ENCODE results near the gene ADCY1. TPM values are rescaled to one million over a fixed set of nuclear protein-coding genes. Genes with fewer than 3 reads are reported as not detected.

The ADCY1 gene
- total and polyA plus RNA-seq, 2 donors (not counting 1 experiment from before 2014, with no cell fraction given), result 0.23 to 2.5 TPM

DNA sequence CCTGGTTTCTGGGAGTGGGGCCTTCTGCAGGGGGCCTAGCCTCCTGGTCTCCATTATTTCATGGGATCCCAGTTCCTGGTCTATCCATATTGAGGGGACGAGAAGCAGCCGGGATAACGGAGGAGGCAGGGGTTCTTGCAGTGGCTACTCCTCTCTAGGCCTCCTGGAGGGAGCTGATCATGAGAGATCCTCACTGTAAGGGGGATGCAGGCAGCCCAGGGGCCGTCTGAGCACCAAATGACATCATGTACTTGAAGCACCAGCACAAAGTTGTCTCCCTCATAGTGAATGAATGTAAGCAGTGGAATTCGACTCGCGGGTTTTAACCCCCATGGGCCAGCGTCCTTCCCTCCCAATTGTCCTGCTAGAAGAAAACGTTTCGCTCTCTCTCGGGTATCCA, 964 bp upstream of the ADCY1 start:
- Histone ChIP-seq H3K4me3 (replicated peaks in 1 of 4; ENCODE audit: control extremely low read depth in 1 of 4, insufficient read depth in 1 of 4, low read depth in 3 of 4, low read length in 4 of 4) (no peak overlapping the region), H2AFZ (ENCODE audit: low read length) (no peak overlapping the region), H3K79me2 (ENCODE audit: control insufficient read depth, insufficient read depth, low read length) (no peaks in the 10 kb centered on the region), H3K27ac (ENCODE audit: insufficient read depth, low read length) (no peak overlapping the region), H4K20me1 (ENCODE audit: control insufficient read depth, extremely low read depth, insufficient read depth, low read length) (no peaks in the 10 kb centered on the region), H3K9me3 (ENCODE audit: control insufficient read depth, insufficient read depth, low read depth, low read length) (no peaks in the 10 kb centered on the region), H3K27me3 (ENCODE audit: control insufficient read depth, insufficient read depth, low read length) (peaks cover 34% of the 10 kb centered on the region), H3K36me3 (ENCODE audit: control insufficient read depth, insufficient read depth, low read length) (no peaks in the 10 kb centered on the region), H3K9ac (ENCODE audit: insufficient read depth, low read length) (no peak overlapping the region), H3K4me2 (ENCODE audit: extremely low read depth, insufficient read depth, low read length) (no peak overlapping the region), H3K4me1 (ENCODE audit: control insufficient read depth, extremely low read depth, insufficient read depth, low read length) (no peaks in the 10 kb centered on the region)
- DNase-seq (ENCODE audit: low read depth in 2 of 2), result no peak
- TF ChIP-seq, protein P1, sequence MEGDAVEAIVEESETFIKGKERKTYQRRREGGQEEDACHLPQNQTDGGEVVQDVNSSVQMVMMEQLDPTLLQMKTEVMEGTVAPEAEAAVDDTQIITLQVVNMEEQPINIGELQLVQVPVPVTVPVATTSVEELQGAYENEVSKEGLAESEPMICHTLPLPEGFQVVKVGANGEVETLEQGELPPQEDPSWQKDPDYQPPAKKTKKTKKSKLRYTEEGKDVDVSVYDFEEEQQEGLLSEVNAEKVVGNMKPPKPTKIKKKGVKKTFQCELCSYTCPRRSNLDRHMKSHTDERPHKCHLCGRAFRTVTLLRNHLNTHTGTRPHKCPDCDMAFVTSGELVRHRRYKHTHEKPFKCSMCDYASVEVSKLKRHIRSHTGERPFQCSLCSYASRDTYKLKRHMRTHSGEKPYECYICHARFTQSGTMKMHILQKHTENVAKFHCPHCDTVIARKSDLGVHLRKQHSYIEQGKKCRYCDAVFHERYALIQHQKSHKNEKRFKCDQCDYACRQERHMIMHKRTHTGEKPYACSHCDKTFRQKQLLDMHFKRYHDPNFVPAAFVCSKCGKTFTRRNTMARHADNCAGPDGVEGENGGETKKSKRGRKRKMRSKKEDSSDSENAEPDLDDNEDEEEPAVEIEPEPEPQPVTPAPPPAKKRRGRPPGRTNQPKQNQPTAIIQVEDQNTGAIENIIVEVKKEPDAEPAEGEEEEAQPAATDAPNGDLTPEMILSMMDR (conservative IDR thresholded peaks at IDR 0.05 in 1 of 2, IDR thresholded peaks at IDR 0.05 in 1 of 2; ENCODE audit: low read depth in 1 of 2, low read length in 2 of 2), result no peak
- no peak for TF ChIP-seq EZH2 (IDR thresholded peaks at IDR 0.05; ENCODE audit: low read length, missing control alignments)

DNA sequence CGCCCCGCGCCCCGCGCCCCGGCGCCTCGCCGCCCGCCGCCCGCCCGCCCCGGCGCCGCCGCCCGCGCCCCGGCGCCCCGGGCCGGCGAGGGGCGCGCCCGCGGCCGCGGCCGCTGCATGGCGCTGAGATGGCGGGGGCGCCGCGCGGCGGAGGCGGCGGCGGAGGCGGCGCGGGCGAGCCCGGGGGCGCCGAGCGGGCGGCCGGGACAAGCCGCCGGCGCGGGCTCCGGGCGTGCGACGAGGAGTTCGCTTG, 174 bp downstream of the ADCY1 start:
- no peak for TF ChIP-seq EZH2 (IDR thresholded peaks at IDR 0.05; ENCODE audit: low read length, missing control alignments)
- TF ChIP-seq, protein P1 (conservative IDR thresholded peaks at IDR 0.05 in 1 of 2, IDR thresholded peaks at IDR 0.05 in 1 of 2; ENCODE audit: low read depth in 1 of 2, low read length in 2 of 2), result no peak
- H4K20me1 ChIP-seq (ENCODE audit: control insufficient read depth, extremely low read depth, insufficient read depth, low read length), result no peaks in the 10 kb centered on the region
- H2AFZ ChIP-seq (ENCODE audit: low read length), result no peak overlapping the region
- no peak overlapping the region for H3K9ac ChIP-seq (ENCODE audit: insufficient read depth, low read length)
- no peak overlapping the region for H3K27ac ChIP-seq (ENCODE audit: insufficient read depth, low read length)
- no peaks in the 10 kb centered on the region for H3K9me3 ChIP-seq (ENCODE audit: control insufficient read depth, insufficient read depth, low read depth, low read length)
- H3K79me2 ChIP-seq (ENCODE audit: control insufficient read depth, insufficient read depth, low read length), result no peaks in the 10 kb centered on the region
- H3K4me1 ChIP-seq (ENCODE audit: control insufficient read depth, extremely low read depth, insufficient read depth, low read length), result no peaks in the 10 kb centered on the region
- no peak overlapping the region for H3K4me3 ChIP-seq (replicated peaks in 1 of 4; ENCODE audit: control extremely low read depth in 1 of 4, insufficient read depth in 1 of 4, low read depth in 3 of 4, low read length in 4 of 4)
- peaks cover 34% of the 10 kb centered on the region for H3K27me3 ChIP-seq (ENCODE audit: control insufficient read depth, insufficient read depth, low read length)
- no peak overlapping the region for H3K4me2 ChIP-seq (ENCODE audit: extremely low read depth, insufficient read depth, low read length)
- H3K36me3 ChIP-seq (ENCODE audit: control insufficient read depth, insufficient read depth, low read length), result no peaks in the 10 kb centered on the region
- no peak for DNase-seq (ENCODE audit: low read depth in 2 of 2)

DNA sequence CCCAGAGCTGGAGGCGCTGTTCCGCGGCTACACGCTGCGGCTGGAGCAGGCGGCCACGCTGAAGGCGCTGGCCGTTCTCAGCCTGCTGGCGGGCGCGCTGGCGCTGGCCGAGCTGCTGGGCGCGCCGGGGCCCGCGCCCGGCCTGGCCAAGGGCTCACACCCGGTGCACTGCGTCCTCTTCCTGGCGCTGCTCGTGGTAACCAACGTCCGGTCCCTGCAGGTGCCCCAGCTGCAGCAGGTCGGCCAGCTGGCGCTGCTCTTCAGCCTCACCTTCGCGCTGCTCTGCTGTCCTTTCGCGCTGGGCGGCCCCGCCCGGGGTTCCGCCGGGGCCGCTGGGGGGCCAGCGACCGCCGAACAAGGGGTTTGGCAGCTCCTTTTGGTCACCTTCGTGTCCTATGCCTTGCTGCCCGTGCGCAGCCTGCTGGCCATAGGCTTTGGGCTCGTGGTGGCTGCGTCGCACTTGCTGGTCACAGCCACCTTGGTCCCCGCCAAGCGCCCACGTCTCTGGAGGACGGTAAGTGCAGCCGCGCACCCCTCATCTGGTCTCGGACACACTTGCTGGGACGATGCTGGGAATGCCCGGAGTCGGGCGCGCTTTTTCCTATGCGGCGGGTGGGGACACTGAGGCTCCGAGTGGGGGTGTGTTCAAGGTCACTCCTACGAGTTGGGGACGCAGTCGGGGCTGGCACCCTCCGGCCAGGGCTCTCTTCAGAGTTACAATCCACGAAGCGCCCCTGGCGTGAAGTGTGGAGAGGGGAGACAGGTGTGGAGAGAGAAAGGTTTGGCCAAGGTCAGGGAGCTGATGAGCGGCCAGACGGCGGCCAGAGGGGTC, 717 bp downstream of the ADCY1 start:
- peaks cover 34% of the 10 kb centered on the region for H3K27me3 ChIP-seq (ENCODE audit: control insufficient read depth, insufficient read depth, low read length)

More for the DNA sequence above, 717 bp downstream of the ADCY1 start:
- DNase-seq (ENCODE audit: low read depth in 2 of 2), result peak; percentile 45 to 64
- Histone ChIP-seq H3K4me3 (replicated peaks in 1 of 4; ENCODE audit: control extremely low read depth in 1 of 4, insufficient read depth in 1 of 4, low read depth in 3 of 4, low read length in 4 of 4) (peak overlapping the region in 2 of 4 experiments; percentile 32 to 50), H2AFZ (ENCODE audit: low read length) (no peak overlapping the region), H4K20me1 (ENCODE audit: control insufficient read depth, extremely low read depth, insufficient read depth, low read length) (no peaks in the 10 kb centered on the region), H3K4me1 (ENCODE audit: control insufficient read depth, extremely low read depth, insufficient read depth, low read length) (no peaks in the 10 kb centered on the region), H3K4me2 (ENCODE audit: extremely low read depth, insufficient read depth, low read length) (peak overlapping the region; percentile 28), H3K9me3 (ENCODE audit: control insufficient read depth, insufficient read depth, low read depth, low read length) (no peaks in the 10 kb centered on the region), H3K27ac (ENCODE audit: insufficient read depth, low read length) (no peak overlapping the region), H3K9ac (ENCODE audit: insufficient read depth, low read length) (no peak overlapping the region), H3K79me2 (ENCODE audit: control insufficient read depth, insufficient read depth, low read length) (no peaks in the 10 kb centered on the region), H3K36me3 (ENCODE audit: control insufficient read depth, insufficient read depth, low read length) (no peaks in the 10 kb centered on the region)
- TF ChIP-seq EZH2 (IDR thresholded peaks at IDR 0.05; ENCODE audit: low read length, missing control alignments), result peak; percentile 82
- TF ChIP-seq, protein P1 (conservative IDR thresholded peaks at IDR 0.05 in 1 of 2, IDR thresholded peaks at IDR 0.05 in 1 of 2; ENCODE audit: low read depth in 1 of 2, low read length in 2 of 2), result no peak
